ENCODE measurements around the gene CHIC2. TPM values are rescaled to one million over a fixed set of nuclear protein-coding genes. Genes with fewer than 3 reads are reported as not detected.

Gene CHIC2
- total RNA-seq, 1 experiment from 2014 or later, result 11.0 TPM

- Mint-ChIP-seq H3K9me3 (no peaks in the 10 kb centered on the region), H3K36me3 (no peaks in the 10 kb centered on the region), H3K27ac (no peak overlapping the region), H3K27me3 (ENCODE audit: low read depth) (no peaks in the 10 kb centered on the region), H3K4me3 (no peak overlapping the region), H3K4me1 (peaks cover 26% of the 10 kb centered on the region)
- no peak for TF ChIP-seq ZNF416 (CRISPR knock-in tag; IDR thresholded peaks at IDR 0.05)
- TF ChIP-seq GTF2I (CRISPR knock-in tag; conservative IDR thresholded peaks at IDR 0.05), result no peak
- no peak for TF ChIP-seq GABPB1 (CRISPR knock-in tag; IDR thresholded peaks at IDR 0.05)
- no peak for TF ChIP-seq USF1 (CRISPR knock-in tag; IDR thresholded peaks at IDR 0.05)
- TF ChIP-seq IRF2 (CRISPR knock-in tag; IDR thresholded peaks at IDR 0.05; ENCODE audit: borderline replicate concordance, low read depth), result no peak
- DNase-seq (ENCODE audit: low spot score) (no peak), ATAC-seq (no peak)
- ChIA-PET CTCF (no interaction called here), POLR2A (no interaction called here)
Observed at GRCh38 chr4:54038056-54038455, 26.3 kb downstream of the CHIC2 start.

GRCh38 chr4:54036184-54036583 lies 28.2 kb downstream of the CHIC2 start:
- CTCF ChIA-PET, result no interaction called here

GRCh38 chr4:54032558-54033135 lies 31.8 kb downstream of the CHIC2 start:
- ChIA-PET CTCF (interaction anchor here (0.6 kb wide), 1 partner anchor 103 kb away, joined by 4 read pairs; no protein-coding TSS in a partner anchor), POLR2A (no interaction called here)
- Mint-ChIP-seq H3K27me3 (ENCODE audit: low read depth) (no peaks in the 10 kb centered on the region), H3K36me3 (no peaks in the 10 kb centered on the region), H3K9me3 (no peaks in the 10 kb centered on the region), H3K4me1 (peaks cover 59% of the 10 kb centered on the region), H3K4me3 (peak overlapping the region; percentile 84), H3K27ac (peak overlapping the region; percentile 79)
- no peak for DNase-seq (ENCODE audit: low spot score)
- ATAC-seq, result peak; percentile 68
- TF ChIP-seq NFATC4 (CRISPR knock-in tag; IDR thresholded peaks at IDR 0.05), result no peak
- TF ChIP-seq RELA (CRISPR knock-in tag; IDR thresholded peaks at IDR 0.05; ENCODE audit: borderline replicate concordance), result no peak
- no peak for TF ChIP-seq GTF2I (CRISPR knock-in tag; conservative IDR thresholded peaks at IDR 0.05)
- no peak for TF ChIP-seq MAX (CRISPR knock-in tag; IDR thresholded peaks at IDR 0.05)
- no peak for TF ChIP-seq CDX4 (CRISPR knock-in tag; IDR thresholded peaks at IDR 0.05; ENCODE audit: borderline replicate concordance)
- TF ChIP-seq SP1 (CRISPR knock-in tag; conservative IDR thresholded peaks at IDR 0.05), result no peak
- no peak for TF ChIP-seq ATF3 (CRISPR knock-in tag; conservative IDR thresholded peaks at IDR 0.05)
- no peak for TF ChIP-seq TEAD1 (CRISPR knock-in tag; IDR thresholded peaks at IDR 0.05)
- TF ChIP-seq ZNF671 (CRISPR knock-in tag; IDR thresholded peaks at IDR 0.05), result no peak
- TF ChIP-seq ZMAT4 (CRISPR knock-in tag; IDR thresholded peaks at IDR 0.05), result no peak
- TF ChIP-seq ATF1 (CRISPR knock-in tag; IDR thresholded peaks at IDR 0.05), result no peak
- TF ChIP-seq AFF4 (CRISPR knock-in tag; IDR thresholded peaks at IDR 0.05; ENCODE audit: borderline replicate concordance), result no peak
- TF ChIP-seq NFE2L1 (CRISPR knock-in tag; IDR thresholded peaks at IDR 0.05), result no peak

More at GRCh38 chr4:54036184-54036583, 28.2 kb downstream of the CHIC2 start:
- Mint-ChIP-seq H3K27ac (no peak overlapping the region), H3K4me3 (no peak overlapping the region), H3K9me3 (no peaks in the 10 kb centered on the region), H3K36me3 (no peaks in the 10 kb centered on the region), H3K27me3 (ENCODE audit: low read depth) (no peaks in the 10 kb centered on the region), H3K4me1 (peaks cover 35% of the 10 kb centered on the region)
- ATAC-seq (0 out of 2 replicates have a peak, but pooled peaks have one; percentile 26), DNase-seq (ENCODE audit: low spot score) (no peak)
- POLR2A ChIA-PET, result no interaction called here
- TF ChIP-seq NR2C2 (CRISPR knock-in tag; IDR thresholded peaks at IDR 0.05) (no peak), ZNF416 (CRISPR knock-in tag; IDR thresholded peaks at IDR 0.05) (no peak), NFE2L1 (CRISPR knock-in tag; IDR thresholded peaks at IDR 0.05) (no peak), TEAD1 (CRISPR knock-in tag; IDR thresholded peaks at IDR 0.05) (no peak), EMX1 (CRISPR knock-in tag; IDR thresholded peaks at IDR 0.05) (no peak), ATF6 (CRISPR knock-in tag; IDR thresholded peaks at IDR 0.05) (no peak), ZBTB21 (CRISPR knock-in tag; IDR thresholded peaks at IDR 0.05; ENCODE audit: borderline replicate concordance) (no peak), E2F5 (CRISPR knock-in tag; IDR thresholded peaks at IDR 0.05) (no peak)

All from WTC11 (cell line).